ENCODE data around the gene SLC8A2. TPM values are rescaled to one million over a fixed set of nuclear protein-coding genes. Genes with fewer than 3 reads are reported as not detected.
A peak's percentile ranks its signal among the peaks of the same experiment; 100 is the strongest.

The SLC8A2 gene
- total RNA-seq, 1 donor from 2014 or later = 0.27 TPM

DNA sequence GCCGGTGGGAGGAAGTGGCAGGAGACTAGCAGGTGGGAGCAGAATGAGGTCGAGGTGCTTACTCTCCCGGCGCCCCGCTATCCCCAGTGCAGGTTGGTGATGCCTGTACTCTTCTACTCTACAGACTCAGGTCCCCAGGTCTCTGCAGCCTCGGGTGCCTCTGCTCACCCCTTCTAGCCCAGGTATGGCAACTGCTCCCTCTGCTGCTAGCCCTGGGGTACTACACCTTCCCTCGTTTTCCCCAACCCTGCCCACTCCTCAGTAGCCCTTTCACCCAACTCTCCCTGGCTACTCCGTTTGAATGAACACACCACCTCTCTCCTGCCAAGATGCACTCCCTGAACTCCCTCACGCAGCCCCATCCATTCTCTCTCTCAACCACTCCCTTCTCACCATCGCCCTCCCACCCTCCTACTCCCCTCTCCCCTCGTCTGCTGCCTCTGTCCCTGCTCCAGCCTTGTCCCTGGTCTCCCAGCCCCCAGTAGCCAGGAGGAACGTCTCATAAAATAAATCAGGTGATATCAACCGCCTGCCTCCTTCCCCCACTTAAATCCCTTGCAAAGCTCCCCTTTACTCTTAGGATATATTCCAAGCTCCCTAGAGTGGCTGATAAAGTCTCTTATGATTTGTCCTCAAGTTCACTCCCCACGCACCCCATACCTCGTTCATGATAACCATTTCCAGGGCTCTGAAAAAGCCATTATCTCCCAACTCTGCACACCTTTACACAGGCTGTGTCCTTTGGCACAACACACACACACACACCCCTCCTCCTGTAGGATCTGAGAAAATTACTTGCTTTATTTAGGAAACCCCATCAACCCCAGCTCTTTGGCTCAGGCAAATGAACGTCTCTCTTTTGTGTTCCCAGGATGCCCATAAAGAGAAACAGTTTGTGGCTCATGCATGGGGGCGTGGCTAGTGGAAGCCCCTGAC lies 44.2 kb downstream of the SLC8A2 start:
- H3K27me3 ChIP-seq (ENCODE audit: low read depth) = peaks cover 73% of the 10 kb centered on the region
- intact Hi-C loops (cut with DNase I) = no loop called here
- H3K36me3 ChIP-seq = no peaks in the 10 kb centered on the region
- no peak overlapping the region for H3K27ac ChIP-seq
- DNase-seq (peak; percentile 69), ATAC-seq (peak; percentile 81 to 82)
- H3K4me3 ChIP-seq = no peak overlapping the region
- peak; percentile 85 for TF ChIP-seq CTCF (IDR thresholded peaks at IDR 0.05)
- H3K9me3 ChIP-seq = no peaks in the 10 kb centered on the region
- H3K4me1 ChIP-seq = peaks cover 30% of the 10 kb centered on the region

DNA sequence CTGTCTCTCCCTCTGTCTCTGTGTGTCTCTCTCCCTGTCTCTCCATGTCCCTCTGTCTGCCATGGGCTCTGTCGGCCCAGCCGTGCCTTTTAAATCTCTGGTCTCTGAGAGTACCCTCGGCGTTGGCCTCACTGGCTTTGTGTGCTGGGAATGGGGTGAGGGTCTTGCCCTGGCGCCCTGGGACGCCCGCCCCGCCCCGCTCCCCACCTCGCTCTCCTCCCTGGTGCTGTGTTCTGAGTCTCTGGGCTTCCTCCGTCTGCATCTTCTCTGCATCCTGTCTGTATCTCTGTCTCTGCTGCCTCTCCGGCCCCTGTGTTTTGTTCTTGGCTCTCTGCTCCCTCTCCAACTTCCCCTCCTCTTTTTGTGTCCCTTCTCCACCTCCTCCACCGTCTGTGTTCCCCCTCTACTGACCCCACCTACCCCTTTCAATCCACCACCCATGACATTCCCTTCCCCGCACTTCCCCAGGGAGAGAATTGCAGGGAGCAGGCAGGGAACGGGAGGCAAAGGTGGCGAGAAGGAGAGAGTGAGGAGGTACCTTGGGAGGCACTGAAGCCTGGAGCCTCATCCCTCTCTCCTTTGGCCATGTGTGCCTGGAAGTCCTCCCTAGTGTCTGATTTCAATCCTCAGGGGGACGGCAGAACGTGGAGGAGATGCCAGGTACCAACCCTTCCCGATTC lies 48.4 kb downstream of the SLC8A2 start:
- no peak for ATAC-seq
- intact Hi-C loops (cut with DNase I) = no loop called here

DNA sequence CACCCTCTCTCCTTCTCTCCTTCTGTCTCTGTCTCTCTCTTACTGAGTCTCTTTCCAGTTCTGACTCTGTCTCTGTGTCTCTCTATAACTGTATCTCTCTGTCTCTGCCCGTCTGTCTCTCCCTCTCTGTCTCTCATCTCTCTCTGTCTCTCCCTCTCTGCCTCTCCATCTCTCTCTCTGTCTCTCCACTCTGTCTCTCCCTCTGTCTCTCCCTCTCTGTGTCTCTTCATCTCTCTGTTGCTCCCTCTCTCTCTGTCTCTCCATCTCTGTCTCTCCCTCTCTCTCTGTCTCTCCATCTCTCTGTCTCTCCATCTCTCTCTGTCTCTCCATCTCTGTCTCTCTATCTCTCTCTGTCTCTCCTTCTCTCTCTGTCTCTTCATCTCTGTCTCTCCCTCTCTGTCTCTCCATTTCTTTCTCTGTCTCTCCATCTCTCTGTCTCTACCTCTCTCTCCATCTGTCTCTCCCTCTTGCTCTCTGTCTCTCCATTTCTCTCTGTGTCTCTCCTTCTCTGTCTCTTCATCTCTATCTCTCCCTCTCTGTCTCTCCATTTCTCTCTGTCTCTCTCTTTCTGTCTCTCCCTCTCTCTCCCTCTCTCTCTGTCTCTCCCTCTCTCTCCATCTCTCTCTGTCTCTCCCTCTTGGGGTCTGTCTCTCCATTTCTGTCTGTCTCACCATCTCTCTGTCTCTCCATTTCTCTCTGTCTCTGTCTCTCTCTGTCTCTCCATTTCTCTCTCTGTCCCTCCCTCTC lies 49.1 kb downstream of the SLC8A2 start:
- no peak for DNase-seq
- H3K27ac ChIP-seq = no peak overlapping the region
- ATAC-seq = no peak
- peaks cover 70% of the 10 kb centered on the region for H3K27me3 ChIP-seq (ENCODE audit: low read depth)
- H3K9me3 ChIP-seq = no peaks in the 10 kb centered on the region
- no peak for TF ChIP-seq CTCF (IDR thresholded peaks at IDR 0.05)
- intact Hi-C loops (cut with DNase I) = no loop called here
- H3K4me3 ChIP-seq = no peak overlapping the region
- H3K36me3 ChIP-seq = no peaks in the 10 kb centered on the region
- peaks cover 9% of the 10 kb centered on the region for H3K4me1 ChIP-seq

More for the DNA sequence above, 48.4 kb downstream of the SLC8A2 start:
- no peak for TF ChIP-seq CTCF (IDR thresholded peaks at IDR 0.05)
- H3K4me1 ChIP-seq = peaks cover 11% of the 10 kb centered on the region
- H3K4me3 ChIP-seq = no peak overlapping the region
- H3K27ac ChIP-seq = no peak overlapping the region
- no peak for DNase-seq
- peaks cover 62% of the 10 kb centered on the region for H3K27me3 ChIP-seq (ENCODE audit: low read depth)
- H3K9me3 ChIP-seq = no peaks in the 10 kb centered on the region
- H3K36me3 ChIP-seq = no peaks in the 10 kb centered on the region

- DNase-seq (no peak), ATAC-seq (no peak)
- Histone ChIP-seq H3K36me3 (no peaks in the 10 kb centered on the region), H3K4me3 (no peak overlapping the region), H3K9me3 (no peaks in the 10 kb centered on the region), H3K27ac (no peak overlapping the region), H3K4me1 (peaks cover 6% of the 10 kb centered on the region), H3K27me3 (ENCODE audit: low read depth) (peaks cover 76% of the 10 kb centered on the region)
- TF ChIP-seq CTCF (IDR thresholded peaks at IDR 0.05) = no peak
- intact Hi-C loops (cut with DNase I) = no loop called here
Measured at GRCh38 chr19:47421844-47422395, 49.8 kb downstream of the SLC8A2 start.

- TF ChIP-seq CTCF (IDR thresholded peaks at IDR 0.05) = no peak
- ATAC-seq = no peak
- Histone ChIP-seq H3K4me1 (peaks cover 6% of the 10 kb centered on the region), H3K9me3 (no peaks in the 10 kb centered on the region), H3K4me3 (no peak overlapping the region), H3K27me3 (ENCODE audit: low read depth) (peaks cover 83% of the 10 kb centered on the region), H3K27ac (no peak overlapping the region), H3K36me3 (no peaks in the 10 kb centered on the region)
- no peak for DNase-seq
- intact Hi-C loops (cut with DNase I) = no loop called here
Measured at GRCh38 chr19:47421244-47421786, 50.4 kb downstream of the SLC8A2 start.

All from lower lobe of right lung (tissue), 2 donors.